H1 (cell line): ENCODE data around the gene MAGI2. TPM values are rescaled to one million over a fixed set of nuclear protein-coding genes. Genes with fewer than 3 reads are reported as not detected.

Experiments used
- CTCF ChIA-PET: fragments of 300-600 bp; sonication (Branson Sonifier 250); formaldehyde crosslinking; loops from one replicate; lab custom pipeline; 2021; ENCODE audit not compliant: partially characterized antibody; lab: Charles Lee
- POLR2A ChIA-PET: fragments of 300-600 bp; sonication (Branson Sonifier 250); formaldehyde crosslinking; loops from one replicate; lab custom pipeline; 2021; ENCODE audit warnings: inconsistent platforms; ENCODE audit not compliant: partially characterized antibody; lab: Charles Lee
- DNase-seq, 2 experiments: peaks; one replicate each; pipeline versions ENCODE4 v3.0.0 to v3.0.0-alpha.2; 2010 to 2022; ENCODE audit warnings: low spot score in 2 of 2, low read depth in 1 of 2, mixed read lengths in 1 of 2
- FAIRE-seq: peaks from 2 replicates; lab custom pipeline; 2011; peaks lifted over from hg19 to GRCh38; lab: Jason Lieb, UNC
- H2AFZ ChIP-seq: 2 replicates; pipeline ENCODE4 v1.8.1; 2012; ENCODE audit warnings: low read length, inconsistent platforms
- H2AK5ac ChIP-seq: 2 replicates; pipeline ENCODE4 v1.6.1; 2013; ENCODE audit warnings: low read depth, low read length
- H2BK120ac ChIP-seq: replicated peaks from 2 replicates; pipeline ENCODE3; 2013; ENCODE audit warnings: low read depth, low read length, inconsistent platforms
- H2BK12ac ChIP-seq: 2 replicates; pipeline ENCODE4 v1.6.1; 2013; ENCODE audit warnings: low read depth, low read length
- H2BK15ac ChIP-seq: 2 replicates; pipeline ENCODE4 v1.6.1; 2013; ENCODE audit warnings: low read length
- H2BK20ac ChIP-seq: 2 replicates; pipeline ENCODE4 v1.6.1; 2013; ENCODE audit warnings: low read length
- H2BK5ac ChIP-seq: 2 replicates; pipeline ENCODE4 v1.6.1; 2013; ENCODE audit warnings: low read depth, low read length
- H3K14ac ChIP-seq: 2 replicates; pipeline ENCODE4 v1.6.1; 2013; ENCODE audit warnings: inconsistent platforms; ENCODE audit not compliant: insufficient read length
- H3K18ac ChIP-seq: 2 replicates; pipeline ENCODE4 v1.6.1; 2013; ENCODE audit warnings: low read length; ENCODE audit errors: extremely low read depth
- H3K23ac ChIP-seq: 2 replicates; pipeline ENCODE4 v1.6.1; 2013; ENCODE audit warnings: inconsistent platforms; ENCODE audit not compliant: insufficient read length
- H3K23me2 ChIP-seq: 2 replicates; pipeline ENCODE4 v1.6.1; 2013; ENCODE audit warnings: low read depth, low read length
- H3K27ac ChIP-seq: 2 replicates; pipeline ENCODE4 v1.6.1; 2011; ENCODE audit warnings: low read depth, low read length, inconsistent platforms
- H3K27me3 ChIP-seq, 4 experiments: replicated peaks in 1 of 4; 1 replicate in 1 of 4; 2 replicates in 3 of 4; pipeline versions ENCODE4 v1.6.1 to v1.8.1; 2011 to 2013; ENCODE audit warnings: low read length in 3 of 4, mild to moderate bottlenecking in 3 of 4, inconsistent platforms in 2 of 4, mixed read lengths in 2 of 4, moderate library complexity in 1 of 4; ENCODE audit not compliant: control insufficient read depth in 3 of 4, insufficient read depth in 3 of 4; ENCODE audit errors: extremely low read depth in 1 of 4
- H3K36me3 ChIP-seq, 4 experiments: 2 replicates each; pipeline versions ENCODE4 v1.6.1 to v1.8.1; 2011 to 2013; ENCODE audit warnings: mild to moderate bottlenecking in 4 of 4, low read length in 3 of 4, moderate library complexity in 2 of 4, control low read depth in 1 of 4, inconsistent platforms in 1 of 4; ENCODE audit not compliant: insufficient read depth in 4 of 4, control insufficient read depth in 2 of 4
- H3K4ac ChIP-seq: replicated peaks from 2 replicates; pipeline ENCODE3; 2013; ENCODE audit warnings: low read length, low read depth, mixed read lengths, inconsistent platforms; ENCODE audit not compliant: insufficient read length
- H3K4me1 ChIP-seq, 4 experiments: replicated peaks in 1 of 4; 1 replicate in 1 of 4; 2 replicates in 3 of 4; pipeline versions ENCODE4 v1.6.1 to v1.8.1; 2011 to 2013; ENCODE audit warnings: low read length in 3 of 4, inconsistent platforms in 2 of 4, mixed read lengths in 1 of 4; ENCODE audit not compliant: insufficient read depth in 4 of 4, control insufficient read depth in 3 of 4
- H3K4me2 ChIP-seq, 2 experiments: 2 replicates each; pipeline versions ENCODE4 v1.6.1 to v1.8.1; 2011 to 2013; ENCODE audit warnings: low read depth in 2 of 2, low read length in 2 of 2, control low read depth in 1 of 2, inconsistent platforms in 1 of 2, mild to moderate bottlenecking in 1 of 2; ENCODE audit not compliant: insufficient read depth in 1 of 2
- H3K4me3 ChIP-seq, 4 experiments: fragments of 200-600, 300-600 bp in 1 of 4; sonication (generic), shearing (Covaris generic), sonication (Bioruptor Twin) in 1 of 4; 2 replicates each; pipeline versions ENCODE4 v1.5.1 to v1.8.1; 2011 to 2016; ENCODE audit warnings: low read length in 4 of 4, low read depth in 3 of 4, control low read depth in 2 of 4, inconsistent platforms in 2 of 4, mild to moderate bottlenecking in 2 of 4, mixed read lengths in 1 of 4, moderate library complexity in 1 of 4; ENCODE audit not compliant: insufficient read depth in 2 of 4; ENCODE audit errors: extremely low read depth in 1 of 4
- H3K56ac ChIP-seq: replicated peaks from 2 replicates; pipeline ENCODE3; 2013; ENCODE audit warnings: low read depth, mild to moderate bottlenecking, mixed read lengths, low read length, inconsistent platforms; ENCODE audit not compliant: insufficient read length
- H3K79me1 ChIP-seq: 2 replicates; pipeline ENCODE4 v1.6.1; 2013; ENCODE audit warnings: low read depth, low read length, control low read depth
- H3K79me2 ChIP-seq, 2 experiments: 2 replicates each; pipeline versions ENCODE4 v1.6.1 to v1.8.1; 2012 to 2013; ENCODE audit warnings: low read length in 2 of 2, mild to moderate bottlenecking in 2 of 2, inconsistent platforms in 1 of 2; ENCODE audit not compliant: insufficient read depth in 2 of 2, control insufficient read depth in 1 of 2
- H3K9ac ChIP-seq, 4 experiments: replicated peaks in 1 of 4; 1 replicate in 1 of 4; 2 replicates in 3 of 4; pipeline versions ENCODE4 v1.6.1 to v1.8.1; 2011 to 2013; ENCODE audit warnings: low read depth in 3 of 4, low read length in 3 of 4, control low read depth in 2 of 4, mild to moderate bottlenecking in 2 of 4, moderate library complexity in 2 of 4, inconsistent platforms in 1 of 4; ENCODE audit errors: extremely low read depth in 1 of 4
- H3K9me3 ChIP-seq, 2 experiments: 2 replicates each; pipeline versions ENCODE4 v1.6.1 to v1.8.1; 2012 to 2013; ENCODE audit warnings: mild to moderate bottlenecking in 2 of 2, moderate library complexity in 2 of 2, control low read depth in 1 of 2, inconsistent platforms in 1 of 2, low read depth in 1 of 2, low read length in 1 of 2, mixed read lengths in 1 of 2; ENCODE audit not compliant: insufficient read depth in 2 of 2
- H4K20me1 ChIP-seq, 2 experiments: replicated peaks in 1 of 2; 2 replicates each; pipeline versions ENCODE3 to v1.8.1; 2011 to 2013; ENCODE audit warnings: inconsistent platforms in 2 of 2, low read length in 2 of 2, mild to moderate bottlenecking in 1 of 2; ENCODE audit not compliant: insufficient read depth in 2 of 2, control insufficient read depth in 1 of 2
- H4K5ac ChIP-seq: 2 replicates; pipeline ENCODE4 v1.6.1; 2013; ENCODE audit warnings: low read length, low read depth, mixed read lengths, inconsistent platforms; ENCODE audit not compliant: insufficient read length
- H4K8ac ChIP-seq: 2 replicates; pipeline ENCODE4 v1.8.0; 2013; ENCODE audit warnings: mild to moderate bottlenecking, moderate library complexity, low read length, inconsistent platforms; ENCODE audit not compliant: insufficient read depth; ENCODE audit errors: extremely low read depth
- H4K91ac ChIP-seq: replicated peaks from 2 replicates; pipeline ENCODE3; 2013; ENCODE audit warnings: low read length, mixed read lengths, inconsistent platforms; ENCODE audit not compliant: insufficient read length
- CHD1 ChIP-seq: IDR thresholded peaks from 2 replicates; pipeline ENCODE4 v1.6.1; 2012; ENCODE audit warnings: low read depth, low read length, improper control_type of control experiment
- WGBS, 2 experiments: shearing (Covaris generic) in 1 of 2; methylation state at CpG; one replicate each; pipeline versions ENCODE4 v1.1.6 to v1.1.7; 2013 to 2015; ENCODE audit warnings: low lambda C conversion rate in 2 of 2, mixed read lengths in 2 of 2, inconsistent platforms in 1 of 2, low coverage in 1 of 2, missing lambda C conversion rate in 1 of 2; ENCODE audit not compliant: insufficient replicate concordance in 2 of 2, insufficient coverage in 1 of 2, insufficient read length in 1 of 2; ENCODE audit errors: extremely low coverage in 1 of 2, missing lambda C conversion rate in 1 of 2; 5-methylcytosine and 5-hydroxymethylcytosine counted together
- polyA plus RNA-seq, 7 experiments: library from polyadenylated mRNA; depleted of rRNA in 3 of 7; stranded (reverse) in 5 of 7; unstranded in 2 of 7; fragments of >200 nt in 5 of 7; fragments of 200-250 nt in 2 of 7; gene quantifications; 1 replicate in 5 of 7; 2 replicates in 1 of 7; 4 replicates in 1 of 7; pipeline versions ENCODE4 v1.2.1 to v1.2.3, GENCODE V29; 2011 to 2013; ENCODE audit warnings: missing spikeins in 2 of 7, mixed read lengths in 2 of 7
- total RNA-seq: library from RNA; stranded (reverse); fragmentation: NEBNext Ultra II Directional; extraction: Animal tissue kit (Norgen Biotek cat#: 25700); gene quantifications from 2 replicates; pipeline ENCODE4 v1.2.1, GENCODE V29; 2021

The MAGI2 gene
- total and polyA plus RNA-seq, 2 of the 8 experiments (the other 6 are each of a cell fraction or from before 2014, with no cell fraction given) = 6.0 to 27.3 TPM

GRCh38 chr7:77993838-77994237 lies 1459.6 kb downstream of the MAGI2 start:
- H3K27ac ChIP-seq = no peak overlapping the region
- FAIRE-seq = no peak
- H4K5ac ChIP-seq = no peak overlapping the region
- H3K18ac ChIP-seq = no peak overlapping the region
- ChIA-PET CTCF (interaction anchor here (0.6 to 5.3 kb wide), 7 partner anchors 18 to 201 kb away, joined by 3 to 39 read pairs (median 3); no protein-coding TSS in a partner anchor), POLR2A (no interaction called here)
- no peak for TF ChIP-seq CHD1
- H3K4me1 ChIP-seq = peaks cover 3 to 6% (median 4%) of the 10 kb centered on the region in 4 experiments; a peak in 6 of 7 replicates
- no peak overlapping the region for H2AFZ ChIP-seq
- no peaks in the 10 kb centered on the region for H3K23me2 ChIP-seq
- no peak overlapping the region for H3K4me3 ChIP-seq
- no peak overlapping the region for H2BK20ac ChIP-seq
- WGBS, 2 experiments = 90% methylated on average over 3 of the region's 3 CpGs; no CpG with 5 or more reads in 1 of the 2 experiments
- H4K8ac ChIP-seq = no peak overlapping the region
- H4K91ac ChIP-seq = no peak overlapping the region
- no peak overlapping the region for H3K4me2 ChIP-seq
- no peak for DNase-seq
- H3K27me3 ChIP-seq = no peaks in the 10 kb centered on the region
- no peaks in the 10 kb centered on the region for H4K20me1 ChIP-seq
- H3K36me3 ChIP-seq = no peaks in the 10 kb centered on the region
- H3K23ac ChIP-seq = no peak overlapping the region
- no peak overlapping the region for H2AK5ac ChIP-seq
- no peaks in the 10 kb centered on the region for H3K79me1 ChIP-seq
- H2BK15ac ChIP-seq = no peak overlapping the region
- no peak overlapping the region for H3K14ac ChIP-seq
- no peaks in the 10 kb centered on the region for H3K9me3 ChIP-seq
- H3K79me2 ChIP-seq = no peaks in the 10 kb centered on the region
- H3K4ac ChIP-seq = no peak overlapping the region
- H3K9ac ChIP-seq = no peak overlapping the region
- no peak overlapping the region for H2BK120ac ChIP-seq
- H2BK12ac ChIP-seq = no peak overlapping the region
- H2BK5ac ChIP-seq = no peak overlapping the region
- H3K56ac ChIP-seq = no peak overlapping the region
